Activated T-helper 1 cell treated with anti-CD3 and anti-CD28 coated beads, Interleukin-2, amount 50 U/mL, for 16 hours (primary cell): Measurements from ENCODE around the gene MRTFA.
A peak's percentile ranks its signal among the peaks of the same experiment; 100 is the strongest.
"Not testable (repeated sequence)": the region's sequence is repeated elsewhere in the genome, so short reads cannot be mapped to it uniquely, and the experiment has no call there.

ENCODE experiments used
- DNase-seq, 2 donors: peaks; one replicate each; pipeline ENCODE4 v3.0.0-alpha.2; 2020; ENCODE audit warnings: low read depth in 1 of 2, low spot score in 1 of 2

Gene MRTFA

GRCh38 chr22:40403651-40404050 is 232.9 kb downstream of the MRTFA start:
- DNase-seq: no peak

GRCh38 chr22:40403141-40403540 is 233.4 kb downstream of the MRTFA start:
- DNase-seq: no peak

GRCh38 chr22:40401981-40402406 is 234.5 kb downstream of the MRTFA start:
- DNase-seq: no peak

- peak; percentile 32 to 43 for DNase-seq
Observed at GRCh38 chr22:40401532-40401931, 235.0 kb downstream of the MRTFA start.

GRCh38 chr22:40400159-40400558 is 236.4 kb downstream of the MRTFA start:
- no peak for DNase-seq

GRCh38 chr22:40399621-40400020 is 236.9 kb downstream of the MRTFA start:
- DNase-seq: no peak

- no peak for DNase-seq
Observed at GRCh38 chr22:40397396-40397795, 239.1 kb downstream of the MRTFA start.

GRCh38 chr22:40396882-40397281 is 239.6 kb downstream of the MRTFA start:
- DNase-seq: no peak

- no peak for DNase-seq
Observed at GRCh38 chr22:40395607-40396006, 240.9 kb downstream of the MRTFA start.

- no peak for DNase-seq
Observed at GRCh38 chr22:40394607-40395006, 241.9 kb downstream of the MRTFA start.

- no peak for DNase-seq
Observed at GRCh38 chr22:40392618-40393017, 243.9 kb downstream of the MRTFA start.

GRCh38 chr22:40391417-40391816 is 245.1 kb downstream of the MRTFA start:
- DNase-seq: no peak

GRCh38 chr22:40388231-40388630 is 248.3 kb downstream of the MRTFA start:
- no peak for DNase-seq

- no peak for DNase-seq
Observed at GRCh38 chr22:40387746-40388145, 248.8 kb downstream of the MRTFA start.

- DNase-seq: no peak
Observed at GRCh38 chr22:40385036-40385782, 251.3 kb downstream of the MRTFA start.

- no peak for DNase-seq
Observed at GRCh38 chr22:40383905-40384304, 252.6 kb downstream of the MRTFA start.

- no peak for DNase-seq
Observed at GRCh38 chr22:40381461-40381860, 255.1 kb downstream of the MRTFA start.

GRCh38 chr22:40378448-40378847 is 258.1 kb downstream of the MRTFA start:
- not testable (repeated sequence) for DNase-seq

- DNase-seq: no peak
Observed at GRCh38 chr22:40377931-40378330, 258.6 kb downstream of the MRTFA start.

- DNase-seq: no peak
Observed at GRCh38 chr22:40376149-40376548, 260.4 kb downstream of the MRTFA start.

- DNase-seq: no peak
Observed at GRCh38 chr22:40374567-40374966, 262.0 kb downstream of the MRTFA start.

- no peak for DNase-seq
Observed at GRCh38 chr22:40368836-40369235, 267.7 kb downstream of the MRTFA start.

GRCh38 chr22:40368016-40368415 is 268.5 kb downstream of the MRTFA start:
- no peak for DNase-seq
